ENCODE data around the gene PHACTR3.

The PHACTR3 gene

GRCh38 chr20:59731376-59731775 lies 127.0 kb downstream of the PHACTR3 start:
- DNase-seq (ENCODE audit: low read depth), result no peak

DNA sequence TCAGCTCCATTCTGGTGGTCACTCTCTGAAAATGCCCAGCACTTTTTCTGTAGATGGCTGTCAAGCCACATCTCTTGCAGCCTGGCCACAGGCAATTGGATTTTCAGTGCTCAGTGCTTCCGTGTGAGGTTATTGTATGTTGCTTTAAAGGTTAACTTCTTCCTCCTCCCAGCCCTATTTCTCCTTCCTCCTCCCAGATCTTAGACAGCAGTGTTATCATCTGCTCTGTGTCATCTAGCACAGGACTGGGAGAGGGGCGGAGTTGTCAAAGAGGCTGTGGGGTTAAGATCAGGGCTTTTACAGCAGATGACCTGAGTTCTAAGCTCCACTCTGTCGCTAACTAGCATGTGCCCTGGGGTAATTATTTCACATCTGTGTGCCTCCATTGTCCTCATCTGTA lies 129.0 kb downstream of the PHACTR3 start:
- no peak for DNase-seq (ENCODE audit: low read depth)

GRCh38 chr20:59735486-59735885 lies 131.1 kb downstream of the PHACTR3 start:
- DNase-seq (ENCODE audit: low read depth), result no peak

- DNase-seq (ENCODE audit: low read depth), result no peak
Measured at GRCh38 chr20:59735917-59736316, 131.6 kb downstream of the PHACTR3 start.

DNA sequence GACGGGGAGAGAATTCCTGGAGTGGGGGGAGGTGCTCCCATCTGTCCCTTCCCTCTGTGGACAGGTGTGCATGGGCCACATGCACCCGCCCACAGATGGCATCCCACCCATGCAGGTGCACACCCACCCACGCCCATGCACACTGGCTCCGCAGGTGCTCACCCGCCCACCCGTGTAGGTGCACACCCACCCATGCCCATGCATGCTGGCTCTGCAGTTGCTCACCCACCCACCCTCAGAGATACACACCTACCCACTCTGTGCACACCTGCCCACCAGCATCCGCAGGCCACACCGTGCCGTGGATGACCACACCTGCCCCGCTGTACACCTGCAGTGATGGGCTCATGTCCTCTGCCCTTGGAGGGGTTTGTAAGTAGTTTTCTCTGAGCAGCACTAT lies 132.0 kb downstream of the PHACTR3 start:
- DNase-seq (ENCODE audit: low read depth), result no peak

- no peak for DNase-seq (ENCODE audit: low read depth)
Measured at GRCh38 chr20:59737073-59737666, 132.8 kb downstream of the PHACTR3 start.

DNA sequence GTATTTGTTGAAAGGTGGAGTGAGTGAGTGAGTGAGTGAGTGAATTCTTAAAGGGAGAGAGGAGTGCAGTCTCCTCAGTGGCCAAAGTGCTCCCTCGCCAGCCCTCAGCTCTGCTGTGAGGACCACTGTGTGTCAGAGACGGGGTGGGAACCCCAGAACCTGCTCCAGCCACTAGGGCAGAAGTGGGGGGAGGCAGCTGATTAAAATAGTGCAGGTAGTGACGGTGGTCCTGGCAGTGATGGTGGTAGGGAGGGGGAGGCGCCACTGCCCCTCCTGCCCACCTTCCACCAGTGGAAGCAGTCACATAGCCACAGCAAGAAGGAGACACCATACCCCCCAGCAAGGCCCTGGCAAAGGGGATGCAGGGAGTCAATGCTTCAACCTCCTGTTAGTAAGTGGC lies 133.5 kb downstream of the PHACTR3 start:
- DNase-seq (ENCODE audit: low read depth), result no peak

GRCh38 chr20:59738851-59739250 lies 134.5 kb downstream of the PHACTR3 start:
- no peak for DNase-seq (ENCODE audit: low read depth)

DNA sequence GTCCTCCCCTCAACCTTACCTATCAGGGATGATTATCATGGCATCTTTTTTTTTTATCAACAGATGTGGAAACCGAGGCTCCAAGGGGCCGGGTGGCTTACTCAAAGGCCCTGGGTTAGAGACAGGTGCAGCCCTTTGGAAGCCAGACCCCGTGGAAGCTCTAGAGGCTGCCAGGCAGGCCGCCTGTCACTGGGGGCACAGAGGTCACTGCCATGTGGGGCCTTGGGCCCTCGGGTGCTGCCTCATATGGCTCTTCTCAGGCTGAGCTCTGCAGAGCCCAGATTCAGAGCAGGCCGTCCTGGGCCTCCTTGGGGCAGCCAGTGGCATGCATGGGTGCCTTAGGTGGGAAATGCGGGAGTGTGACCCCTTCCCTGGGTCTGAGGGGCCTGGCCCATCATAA lies 136.3 kb downstream of the PHACTR3 start:
- DNase-seq (ENCODE audit: low read depth), result no peak

DNA sequence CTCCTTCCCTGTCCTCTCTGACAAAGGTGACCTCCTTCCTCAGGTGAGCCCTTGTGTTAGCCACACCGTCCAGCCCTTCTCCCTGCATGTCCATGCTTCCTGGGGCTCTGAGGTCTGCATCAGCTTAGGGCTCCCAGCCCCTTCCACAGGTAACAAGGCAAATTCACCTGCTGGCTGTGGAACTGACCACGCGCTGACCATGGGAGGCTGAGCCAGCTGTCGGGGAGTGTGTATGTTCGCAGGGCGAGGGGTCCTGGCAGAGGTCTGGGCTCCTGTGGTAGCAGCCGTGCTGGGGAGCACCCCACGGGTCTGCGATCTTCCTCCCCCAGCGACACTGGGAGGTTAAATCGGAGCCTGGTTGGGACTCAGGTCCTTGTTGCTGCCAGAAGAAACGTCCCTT lies 136.7 kb downstream of the PHACTR3 start:
- DNase-seq (ENCODE audit: low read depth), result no peak

- DNase-seq (ENCODE audit: low read depth), result no peak
Measured at GRCh38 chr20:59742351-59743095, 138.2 kb downstream of the PHACTR3 start.

GRCh38 chr20:59743308-59743707 lies 139.0 kb downstream of the PHACTR3 start:
- DNase-seq (ENCODE audit: low read depth), result no peak

- no peak for DNase-seq (ENCODE audit: low read depth)
Measured at GRCh38 chr20:59743767-59744485, 139.6 kb downstream of the PHACTR3 start.

- no peak for DNase-seq (ENCODE audit: low read depth)
Measured at GRCh38 chr20:59744756-59745155, 140.4 kb downstream of the PHACTR3 start.

- no peak for DNase-seq (ENCODE audit: low read depth)
Measured at GRCh38 chr20:59745201-59745600, 140.9 kb downstream of the PHACTR3 start.

GRCh38 chr20:59745716-59746115 lies 141.4 kb downstream of the PHACTR3 start:
- no peak for DNase-seq (ENCODE audit: low read depth)

DNA sequence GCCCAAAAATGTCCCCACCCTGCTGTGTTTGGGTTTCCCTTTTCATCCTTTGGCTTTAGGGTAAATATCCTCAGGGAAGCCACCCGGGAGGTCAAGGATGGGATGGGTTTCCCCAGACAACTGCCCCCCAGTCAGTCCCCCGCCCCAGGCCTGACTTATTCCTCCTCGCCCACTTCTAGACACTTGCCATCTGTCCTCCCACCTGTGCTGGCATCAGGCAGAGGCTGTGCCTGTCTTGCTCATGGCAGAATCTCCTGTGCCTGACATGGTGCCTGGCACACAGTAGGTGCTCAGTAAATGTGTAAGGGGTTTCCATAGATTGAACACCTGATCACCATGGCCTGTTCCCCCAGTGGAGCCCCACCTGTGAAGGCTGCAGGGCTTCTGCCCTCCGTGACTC lies 141.8 kb downstream of the PHACTR3 start:
- no peak for DNase-seq (ENCODE audit: low read depth)

DNA sequence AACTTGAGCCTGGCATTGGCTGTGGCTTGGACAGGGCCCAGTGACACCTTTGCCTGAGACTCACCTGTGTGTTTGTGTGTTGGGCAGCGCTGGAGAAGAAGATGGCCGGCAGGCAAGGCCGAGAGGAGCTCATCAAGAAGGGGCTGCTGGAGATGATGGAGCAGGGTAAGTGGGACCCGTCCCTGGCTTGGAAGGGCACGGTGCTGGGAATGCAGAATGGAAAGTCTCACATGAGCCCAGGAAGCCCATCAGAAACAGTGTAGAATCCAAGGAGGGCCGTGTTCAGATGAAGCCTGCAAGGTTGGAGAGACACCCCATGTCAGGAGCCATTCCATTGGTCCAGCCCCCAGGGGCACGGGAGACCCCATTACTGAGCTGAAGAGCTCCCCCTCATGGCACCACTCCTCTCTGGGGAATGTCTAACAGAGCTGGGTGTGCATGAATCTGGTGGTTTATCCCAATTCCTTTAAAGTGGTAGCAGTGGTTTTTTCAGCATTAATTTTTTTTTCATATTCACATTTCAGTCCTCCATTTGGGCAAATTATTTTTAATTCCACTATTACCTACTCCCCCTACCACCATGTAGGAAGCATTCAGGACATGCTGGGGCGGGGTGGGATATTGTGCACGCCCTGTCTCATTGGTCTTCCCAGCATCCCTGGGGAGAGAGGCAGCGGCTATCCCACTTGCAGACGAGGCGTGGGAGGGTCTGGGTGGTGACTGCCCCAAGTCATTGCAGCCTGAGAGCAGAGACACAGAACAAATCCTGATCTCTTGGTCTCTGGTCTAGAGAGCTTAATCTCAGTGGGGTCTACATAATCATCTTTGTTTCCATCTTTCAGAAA lies 143.6 kb downstream of the PHACTR3 start:
- no peak for DNase-seq (ENCODE audit: low read depth)

- no peak for DNase-seq (ENCODE audit: low read depth)
Measured at GRCh38 chr20:59748619-59749191, 144.4 kb downstream of the PHACTR3 start.

DNA sequence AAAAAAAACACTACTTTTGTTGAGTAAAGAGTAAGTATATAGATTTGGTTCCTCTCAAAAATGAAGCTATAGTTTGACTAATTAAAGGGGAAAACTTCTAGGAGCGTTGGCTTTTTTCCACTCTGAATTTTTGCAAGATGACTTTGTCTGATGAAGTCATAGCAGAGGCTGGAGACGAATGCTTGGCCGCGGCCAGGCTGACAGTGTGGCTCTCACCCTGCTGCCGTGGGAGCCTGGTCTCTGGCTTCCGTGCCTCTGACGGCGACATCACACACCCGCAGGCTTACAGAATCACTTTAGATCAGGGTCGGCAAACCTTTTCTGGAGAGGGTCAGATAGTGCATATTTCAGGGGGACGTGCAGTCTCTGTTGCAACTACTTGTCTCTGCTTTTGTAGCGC lies 145.0 kb downstream of the PHACTR3 start:
- DNase-seq (ENCODE audit: low read depth), result no peak

DNA sequence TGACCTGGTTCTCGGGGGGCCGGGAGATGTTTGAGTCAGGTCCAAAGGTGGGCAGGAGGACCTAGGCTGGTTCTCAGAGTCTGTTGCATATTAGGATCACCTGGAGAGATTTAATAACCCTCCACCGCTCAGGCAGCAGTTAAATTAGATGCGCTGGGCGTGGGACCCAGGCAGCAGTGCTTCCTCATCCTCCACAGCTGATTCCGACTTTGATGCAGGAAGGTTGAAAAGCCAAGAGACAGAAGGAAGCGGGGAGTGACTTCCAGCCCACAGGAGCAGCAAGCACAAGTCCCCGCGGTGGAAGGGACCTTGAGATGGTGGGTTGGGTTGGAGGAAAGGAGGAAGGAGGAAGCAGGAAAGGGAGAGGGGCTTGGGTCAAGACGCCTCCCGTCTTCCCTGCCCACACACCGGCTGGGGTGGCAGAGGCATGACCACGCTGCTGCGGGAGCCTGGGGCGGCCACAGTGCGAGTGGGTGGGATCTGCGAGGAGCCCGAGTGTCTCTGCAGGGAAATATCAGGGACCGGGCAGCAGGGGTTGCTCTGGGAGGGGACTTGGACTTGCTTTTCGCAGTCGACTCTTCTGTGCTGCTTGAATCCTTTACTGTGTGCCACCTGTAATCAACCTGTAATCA lies 146.0 kb downstream of the PHACTR3 start:
- DNase-seq (ENCODE audit: low read depth), result no peak

Measured in stimulated activated CD8-positive, alpha-beta memory T cell treated with anti-CD3 and anti-CD28 coated beads, Interleukin-7, amount 100 ng/mL, for 24 hours (primary cell).